ENCODE results near the gene EXD2. TPM values are rescaled to one million over a fixed set of nuclear protein-coding genes. Genes with fewer than 3 reads are reported as not detected.

The EXD2 gene
- total RNA-seq, 1 donor from 2014 or later: 21.0 TPM

DNA sequence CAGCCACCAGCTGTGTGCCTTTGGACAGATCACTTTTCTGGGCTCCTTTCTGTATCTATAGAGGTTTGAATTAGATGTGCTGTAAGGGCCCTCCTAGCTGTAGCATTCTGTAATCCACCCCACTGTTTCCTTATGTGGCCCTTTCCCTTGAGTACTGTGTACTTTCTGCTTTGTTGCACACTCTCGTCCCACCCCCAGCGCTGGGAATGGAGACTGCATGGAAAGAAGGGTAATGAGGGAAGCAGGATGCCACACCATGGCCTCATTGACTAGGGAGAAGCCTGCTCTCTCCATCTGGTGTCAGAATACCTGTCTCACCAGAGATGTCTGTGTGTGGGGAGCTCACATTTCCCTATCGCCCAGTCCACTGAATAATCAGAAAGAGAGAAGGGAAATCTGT lies 55.0 kb downstream of the EXD2 start:
- TF ChIP-seq, protein P1, sequence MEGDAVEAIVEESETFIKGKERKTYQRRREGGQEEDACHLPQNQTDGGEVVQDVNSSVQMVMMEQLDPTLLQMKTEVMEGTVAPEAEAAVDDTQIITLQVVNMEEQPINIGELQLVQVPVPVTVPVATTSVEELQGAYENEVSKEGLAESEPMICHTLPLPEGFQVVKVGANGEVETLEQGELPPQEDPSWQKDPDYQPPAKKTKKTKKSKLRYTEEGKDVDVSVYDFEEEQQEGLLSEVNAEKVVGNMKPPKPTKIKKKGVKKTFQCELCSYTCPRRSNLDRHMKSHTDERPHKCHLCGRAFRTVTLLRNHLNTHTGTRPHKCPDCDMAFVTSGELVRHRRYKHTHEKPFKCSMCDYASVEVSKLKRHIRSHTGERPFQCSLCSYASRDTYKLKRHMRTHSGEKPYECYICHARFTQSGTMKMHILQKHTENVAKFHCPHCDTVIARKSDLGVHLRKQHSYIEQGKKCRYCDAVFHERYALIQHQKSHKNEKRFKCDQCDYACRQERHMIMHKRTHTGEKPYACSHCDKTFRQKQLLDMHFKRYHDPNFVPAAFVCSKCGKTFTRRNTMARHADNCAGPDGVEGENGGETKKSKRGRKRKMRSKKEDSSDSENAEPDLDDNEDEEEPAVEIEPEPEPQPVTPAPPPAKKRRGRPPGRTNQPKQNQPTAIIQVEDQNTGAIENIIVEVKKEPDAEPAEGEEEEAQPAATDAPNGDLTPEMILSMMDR (IDR thresholded peaks at IDR 0.05; ENCODE audit: unreplicated experiment): no peak
- Mint-ChIP-seq H3K4me1 (ENCODE audit: unreplicated experiment) (peaks cover 21% of the 10 kb centered on the region), H3K36me3 (ENCODE audit: low read depth, unreplicated experiment) (peaks cover 4% of the 10 kb centered on the region), H3K27ac (ENCODE audit: unreplicated experiment) (no peak overlapping the region), H3K27me3 (ENCODE audit: unreplicated experiment) (no peaks in the 10 kb centered on the region), H3K4me3 (ENCODE audit: unreplicated experiment) (no peak overlapping the region), H3K9me3 (ENCODE audit: unreplicated experiment) (no peaks in the 10 kb centered on the region)
- no peak for DNase-seq (ENCODE audit: low spot score)

- H3K4me1 Mint-ChIP-seq (ENCODE audit: unreplicated experiment): peaks cover 16% of the 10 kb centered on the region
- no peaks in the 10 kb centered on the region for H3K36me3 Mint-ChIP-seq (ENCODE audit: low read depth, unreplicated experiment)
- DNase-seq (ENCODE audit: low spot score): no peak
- TF ChIP-seq, protein P1 (IDR thresholded peaks at IDR 0.05; ENCODE audit: unreplicated experiment): peak; percentile 76
- no peak overlapping the region for H3K4me3 Mint-ChIP-seq (ENCODE audit: unreplicated experiment)
- H3K27ac Mint-ChIP-seq (ENCODE audit: unreplicated experiment): no peak overlapping the region
- no peaks in the 10 kb centered on the region for H3K27me3 Mint-ChIP-seq (ENCODE audit: unreplicated experiment)
- no peaks in the 10 kb centered on the region for H3K9me3 Mint-ChIP-seq (ENCODE audit: unreplicated experiment)
These were observed 56.6 kb downstream of the EXD2 start for GRCh38 chr14:69247676-69248440.

DNA sequence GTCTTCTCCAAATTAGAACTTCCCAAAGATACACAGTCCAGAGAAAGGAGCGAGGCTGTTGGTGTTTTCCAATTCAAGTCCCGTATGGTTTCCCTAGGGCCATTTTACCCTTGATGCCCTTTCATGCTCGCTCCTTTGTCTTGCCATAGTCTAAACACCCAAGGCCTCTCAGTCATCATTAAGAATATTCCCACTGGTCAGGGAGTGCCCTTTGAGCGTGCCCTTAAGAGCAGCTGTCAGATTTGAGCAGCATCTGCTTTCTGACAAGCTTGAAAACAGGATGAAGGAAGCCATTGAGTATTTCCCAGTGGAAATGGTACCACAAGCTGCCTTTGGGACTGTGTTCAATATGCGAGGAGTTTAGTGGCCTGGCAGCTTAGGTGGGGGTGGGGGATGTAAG lies 58.3 kb downstream of the EXD2 start:
- DNase-seq (ENCODE audit: low spot score): no peak
- TF ChIP-seq, protein P1 (IDR thresholded peaks at IDR 0.05; ENCODE audit: unreplicated experiment): no peak

GRCh38 chr14:69252851-69253250 lies 61.6 kb downstream of the EXD2 start:
- H3K27ac Mint-ChIP-seq (ENCODE audit: unreplicated experiment): no peak overlapping the region
- TF ChIP-seq, protein P1 (IDR thresholded peaks at IDR 0.05; ENCODE audit: unreplicated experiment): no peak

More for the DNA sequence above, 58.3 kb downstream of the EXD2 start:
- Mint-ChIP-seq H3K9me3 (ENCODE audit: unreplicated experiment) (no peaks in the 10 kb centered on the region), H3K27ac (ENCODE audit: unreplicated experiment) (no peak overlapping the region), H3K4me1 (ENCODE audit: unreplicated experiment) (peaks cover 16% of the 10 kb centered on the region), H3K27me3 (ENCODE audit: unreplicated experiment) (peaks cover 1% of the 10 kb centered on the region), H3K4me3 (ENCODE audit: unreplicated experiment) (no peak overlapping the region), H3K36me3 (ENCODE audit: low read depth, unreplicated experiment) (no peaks in the 10 kb centered on the region)

DNA sequence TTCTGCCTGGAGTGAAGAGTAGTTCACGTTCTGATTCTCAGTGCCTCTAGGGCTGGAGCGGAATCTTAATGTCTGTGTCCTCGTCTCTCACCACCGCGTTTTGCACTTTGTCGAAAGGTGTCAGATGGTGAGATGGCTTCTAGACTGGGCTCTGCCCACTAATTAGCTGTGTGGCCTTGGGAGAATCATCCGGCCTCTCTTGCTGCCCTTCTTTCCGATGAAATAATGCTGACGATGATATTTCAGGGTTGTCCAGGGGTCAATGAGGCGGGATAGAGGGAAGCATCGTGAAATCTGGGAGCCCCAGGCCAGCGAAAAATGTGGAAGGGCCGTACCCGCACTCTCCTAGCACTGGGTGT lies 67.8 kb downstream of the EXD2 start:
- TF ChIP-seq, protein P1 (IDR thresholded peaks at IDR 0.05; ENCODE audit: unreplicated experiment): no peak
- Mint-ChIP-seq H3K4me3 (ENCODE audit: unreplicated experiment) (peak overlapping the region; percentile 82), H3K9me3 (ENCODE audit: unreplicated experiment) (no peaks in the 10 kb centered on the region), H3K4me1 (ENCODE audit: unreplicated experiment) (peaks cover 8% of the 10 kb centered on the region), H3K27ac (ENCODE audit: unreplicated experiment) (no peak overlapping the region), H3K36me3 (ENCODE audit: low read depth, unreplicated experiment) (no peaks in the 10 kb centered on the region), H3K27me3 (ENCODE audit: unreplicated experiment) (peaks cover 24% of the 10 kb centered on the region)
- DNase-seq (ENCODE audit: low spot score): no peak

More at GRCh38 chr14:69252851-69253250, 61.6 kb downstream of the EXD2 start:
- no peak for DNase-seq (ENCODE audit: low spot score)
- no peaks in the 10 kb centered on the region for H3K36me3 Mint-ChIP-seq (ENCODE audit: low read depth, unreplicated experiment)
- H3K4me1 Mint-ChIP-seq (ENCODE audit: unreplicated experiment): peaks cover 16% of the 10 kb centered on the region
- H3K9me3 Mint-ChIP-seq (ENCODE audit: unreplicated experiment): no peaks in the 10 kb centered on the region
- no peak overlapping the region for H3K4me3 Mint-ChIP-seq (ENCODE audit: unreplicated experiment)
- peaks cover 13% of the 10 kb centered on the region for H3K27me3 Mint-ChIP-seq (ENCODE audit: unreplicated experiment)

Data from endothelial cell (in vitro differentiated cells).